ENCODE measurements around the gene SORBS2.
"Not testable (repeated sequence)": the region's sequence is repeated elsewhere in the genome, so short reads cannot be mapped to it uniquely, and the experiment has no call there.

Gene SORBS2

GRCh38 chr4:185576314-185576961, 235.6 kb downstream of the SORBS2 start:
- no peak for DNase-seq
- no peak for TF ChIP-seq GATA1 (IDR thresholded peaks at IDR 0.05; ENCODE audit: low read depth, low read length)
- TF ChIP-seq POLR2A (IDR thresholded peaks at IDR 0.05; ENCODE audit: low read length) = no peak

GRCh38 chr4:185573651-185574199, 238.3 kb downstream of the SORBS2 start:
- no peak for DNase-seq
- TF ChIP-seq POLR2A (IDR thresholded peaks at IDR 0.05; ENCODE audit: low read length) (no peak), GATA1 (IDR thresholded peaks at IDR 0.05; ENCODE audit: low read depth, low read length) (no peak)

GRCh38 chr4:185570727-185571126, 241.3 kb downstream of the SORBS2 start:
- TF ChIP-seq POLR2A (IDR thresholded peaks at IDR 0.05; ENCODE audit: low read length) (no peak), GATA1 (IDR thresholded peaks at IDR 0.05; ENCODE audit: low read depth, low read length) (no peak)
- DNase-seq = no peak

GRCh38 chr4:185567381-185568376, 244.3 kb downstream of the SORBS2 start:
- no peak for DNase-seq
- no peak for TF ChIP-seq POLR2A (IDR thresholded peaks at IDR 0.05; ENCODE audit: low read length)
- TF ChIP-seq GATA1 (IDR thresholded peaks at IDR 0.05; ENCODE audit: low read depth, low read length) = no peak

GRCh38 chr4:185566972-185567371, 245.0 kb downstream of the SORBS2 start:
- no peak for TF ChIP-seq GATA1 (IDR thresholded peaks at IDR 0.05; ENCODE audit: low read depth, low read length)
- no peak for TF ChIP-seq POLR2A (IDR thresholded peaks at IDR 0.05; ENCODE audit: low read length)
- no peak for DNase-seq

GRCh38 chr4:185566425-185566824, 245.6 kb downstream of the SORBS2 start:
- TF ChIP-seq POLR2A (IDR thresholded peaks at IDR 0.05; ENCODE audit: low read length) = no peak
- TF ChIP-seq GATA1 (IDR thresholded peaks at IDR 0.05; ENCODE audit: low read depth, low read length) = no peak
- no peak for DNase-seq

- no peak for TF ChIP-seq POLR2A (IDR thresholded peaks at IDR 0.05; ENCODE audit: low read length)
- no peak for TF ChIP-seq GATA1 (IDR thresholded peaks at IDR 0.05; ENCODE audit: low read depth, low read length)
- DNase-seq = no peak
These were observed 246.3 kb downstream of the SORBS2 start for GRCh38 chr4:185565696-185566095.

GRCh38 chr4:185564349-185564748, 247.6 kb downstream of the SORBS2 start:
- DNase-seq = no peak

GRCh38 chr4:185562531-185562930, 249.5 kb downstream of the SORBS2 start:
- DNase-seq = no peak
- TF ChIP-seq GATA1 (IDR thresholded peaks at IDR 0.05; ENCODE audit: low read depth, low read length) (no peak), POLR2A (IDR thresholded peaks at IDR 0.05; ENCODE audit: low read length) (no peak)

More at GRCh38 chr4:185564349-185564748, 247.6 kb downstream of the SORBS2 start:
- TF ChIP-seq POLR2A (IDR thresholded peaks at IDR 0.05; ENCODE audit: low read length) (no peak), GATA1 (IDR thresholded peaks at IDR 0.05; ENCODE audit: low read depth, low read length) (no peak)

GRCh38 chr4:185560316-185560715, 251.7 kb downstream of the SORBS2 start:
- TF ChIP-seq POLR2A (IDR thresholded peaks at IDR 0.05; ENCODE audit: low read length) (no peak), GATA1 (IDR thresholded peaks at IDR 0.05; ENCODE audit: low read depth, low read length) (no peak)
- DNase-seq = no peak

- no peak for DNase-seq
- TF ChIP-seq GATA1 (IDR thresholded peaks at IDR 0.05; ENCODE audit: low read depth, low read length) = no peak
- TF ChIP-seq POLR2A (IDR thresholded peaks at IDR 0.05; ENCODE audit: low read length) = no peak
These were observed 252.1 kb downstream of the SORBS2 start for GRCh38 chr4:185559915-185560281.

GRCh38 chr4:185559251-185559914, 252.6 kb downstream of the SORBS2 start:
- DNase-seq = not testable (repeated sequence)

- TF ChIP-seq GATA1 (IDR thresholded peaks at IDR 0.05; ENCODE audit: low read depth, low read length) (no peak), POLR2A (IDR thresholded peaks at IDR 0.05; ENCODE audit: low read length) (no peak)
These were observed 257.4 kb downstream of the SORBS2 start for GRCh38 chr4:185554365-185555126.

More at GRCh38 chr4:185554365-185555126, 257.4 kb downstream of the SORBS2 start:
- no peak for DNase-seq

Data from erythroblast (primary cell).